HG03159 (cell line): Measurements from ENCODE around the gene GBF1.
"Not testable (repeated sequence)": the region's sequence is repeated elsewhere in the genome, so short reads cannot be mapped to it uniquely, and the experiment has no call there.

Experiments used
- ATAC-seq: cut with Tn5 transposase; IDR thresholded peaks from one replicate; pipeline ENCODE4 v1.9.1; 2021; ENCODE audit warnings: mild to moderate bottlenecking, moderate library complexity; ENCODE audit not compliant: unreplicated experiment

GBF1 gene

GRCh38 chr10:102300278-102300843 lies 55.0 kb downstream of the GBF1 start:
- no peak for ATAC-seq

DNA sequence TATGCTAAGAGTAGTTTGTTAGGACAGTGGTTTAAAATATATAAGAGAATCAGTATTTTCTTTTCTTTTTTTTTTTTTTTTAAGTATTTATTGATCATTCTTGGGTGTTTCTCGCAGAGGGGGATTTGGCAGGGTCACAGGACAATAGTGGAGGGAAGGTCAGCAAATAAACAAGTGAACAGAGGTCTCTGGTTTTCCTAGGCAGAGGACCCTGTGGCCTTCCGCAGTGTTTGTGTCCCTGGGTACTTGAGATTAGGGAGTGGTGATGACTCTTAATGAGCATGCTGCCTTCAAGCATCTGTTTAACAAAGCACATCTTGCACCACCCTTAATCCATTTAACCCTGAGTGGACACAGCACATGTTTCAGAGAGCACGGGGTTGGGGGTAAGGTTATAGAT lies 55.6 kb downstream of the GBF1 start:
- ATAC-seq: not testable (repeated sequence)

DNA sequence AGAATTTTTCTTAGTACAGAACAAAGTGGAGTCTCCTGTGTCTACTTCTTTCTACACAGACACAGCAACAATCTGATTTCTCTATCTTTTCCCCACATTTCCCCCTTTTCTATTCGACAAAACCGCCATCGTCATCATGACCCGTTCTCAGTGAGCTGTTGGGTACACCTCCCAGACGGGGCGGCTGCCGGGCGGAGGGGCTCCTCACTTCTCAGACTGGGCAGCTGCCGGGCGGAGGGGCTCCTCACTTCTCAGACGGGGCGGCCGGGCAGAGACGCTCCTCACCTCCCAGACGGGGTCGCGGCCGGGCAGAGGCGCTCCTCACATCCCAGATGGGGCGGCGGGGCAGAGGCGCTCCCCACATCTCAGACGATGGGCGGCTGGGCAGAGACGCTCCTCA lies 56.0 kb downstream of the GBF1 start:
- not testable (repeated sequence) for ATAC-seq

DNA sequence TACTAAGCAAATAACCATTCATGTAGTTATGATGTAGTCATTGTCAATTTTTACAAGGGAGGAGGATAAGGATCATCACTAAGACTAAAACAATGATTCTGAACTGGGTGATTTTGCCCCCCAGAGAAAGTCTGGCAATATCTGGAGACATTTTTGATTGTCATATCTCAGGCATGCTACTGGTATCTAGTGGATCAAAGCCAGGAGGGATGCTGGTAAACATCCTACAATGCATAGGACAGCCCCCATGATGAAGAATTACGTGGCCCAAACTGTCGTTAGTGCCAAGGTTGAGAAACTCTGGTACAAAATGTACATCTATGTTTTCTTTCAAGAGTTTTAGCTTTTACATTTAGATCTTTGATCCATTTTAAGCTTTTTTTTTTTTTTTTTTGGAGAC lies 57.3 kb downstream of the GBF1 start:
- ATAC-seq: no peak

DNA sequence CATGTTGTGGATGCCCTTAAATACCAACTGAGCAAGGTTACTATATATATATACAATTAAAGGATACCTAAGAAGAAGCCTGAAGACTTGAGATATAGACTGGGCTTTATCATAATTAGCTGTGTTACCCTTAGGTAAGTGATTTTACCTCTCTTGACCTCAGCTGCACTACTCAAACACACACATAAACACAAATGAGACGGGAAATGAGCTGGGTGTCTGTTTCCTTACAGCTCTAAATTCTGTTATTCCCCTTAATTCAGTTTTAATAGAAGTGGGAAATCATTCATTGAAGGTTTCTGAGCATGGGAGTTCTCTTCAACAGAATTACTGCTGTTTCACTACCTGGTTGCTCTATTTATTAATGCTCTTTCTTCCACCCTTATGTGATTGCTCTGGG lies 60.7 kb downstream of the GBF1 start:
- ATAC-seq: no peak

DNA sequence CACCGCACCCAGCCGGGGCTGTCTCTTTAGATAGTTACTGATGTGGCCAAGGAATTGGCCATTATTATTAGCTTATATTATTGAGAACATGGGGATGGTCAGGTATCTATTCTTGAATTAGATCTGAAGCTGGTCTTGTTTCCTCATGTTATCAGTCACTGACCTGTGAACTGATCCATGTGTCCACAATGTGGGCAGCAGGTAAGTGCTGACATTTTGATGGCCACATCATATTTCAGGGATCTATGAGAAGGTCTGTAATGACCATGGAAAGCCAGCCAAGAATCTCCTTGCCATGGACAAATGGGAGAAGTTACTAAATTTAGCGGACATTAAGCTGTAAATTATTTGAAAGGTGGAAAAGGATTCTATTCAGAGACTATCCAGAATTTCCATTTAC lies 61.4 kb downstream of the GBF1 start:
- ATAC-seq: no peak

- ATAC-seq: not testable (repeated sequence)
Measured at GRCh38 chr10:102308318-102308717, 63.0 kb downstream of the GBF1 start.

GRCh38 chr10:102309236-102309635 lies 63.9 kb downstream of the GBF1 start:
- ATAC-seq: no peak

DNA sequence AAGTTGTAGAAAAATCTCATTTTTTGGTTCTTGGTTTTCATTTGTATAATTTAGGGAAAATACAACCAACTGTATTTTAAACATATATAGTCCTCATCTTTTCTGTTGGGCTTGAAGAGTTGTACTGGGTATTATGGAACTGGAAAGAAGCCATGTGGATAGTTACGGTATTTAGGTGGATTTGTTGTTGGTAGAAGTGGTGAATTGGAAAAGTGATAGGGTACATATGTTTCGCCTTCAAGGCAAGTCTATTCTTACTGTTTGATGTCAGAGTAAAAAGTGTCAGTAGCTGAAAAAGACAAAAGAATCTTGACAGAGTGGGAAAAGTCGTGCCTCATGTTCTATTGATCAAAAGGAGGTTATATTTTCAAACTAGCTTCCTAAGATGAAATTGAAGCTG lies 64.6 kb downstream of the GBF1 start:
- ATAC-seq: no peak

- ATAC-seq: no peak
Measured at GRCh38 chr10:102310361-102311024, 65.2 kb downstream of the GBF1 start.

GRCh38 chr10:102311025-102311420 lies 65.7 kb downstream of the GBF1 start:
- ATAC-seq: no peak

DNA sequence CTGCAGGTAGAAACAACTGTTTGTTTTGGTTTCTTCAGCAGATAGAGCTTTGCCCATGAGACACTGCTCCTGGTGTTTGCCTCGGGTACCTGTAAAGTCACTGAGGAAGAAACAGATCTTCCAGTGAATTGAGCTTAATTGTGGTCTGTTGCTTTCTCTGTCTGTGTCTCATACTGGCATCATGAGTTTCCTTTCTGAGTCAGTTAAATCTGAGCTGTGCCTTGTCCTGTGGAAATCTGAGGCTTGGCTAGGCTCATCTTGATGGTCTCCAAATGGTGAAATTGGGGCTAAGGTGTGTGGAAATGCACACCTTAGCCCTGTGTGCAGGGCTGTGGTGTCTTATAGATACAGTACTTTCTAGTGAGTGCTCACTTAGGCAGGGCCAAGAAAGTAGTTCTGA lies 67.4 kb downstream of the GBF1 start:
- no peak for ATAC-seq

GRCh38 chr10:102313221-102313896 lies 68.0 kb downstream of the GBF1 start:
- no peak for ATAC-seq

- no peak for ATAC-seq
Measured at GRCh38 chr10:102314801-102315200, 69.5 kb downstream of the GBF1 start.

GRCh38 chr10:102316421-102316820 lies 71.1 kb downstream of the GBF1 start:
- ATAC-seq: no peak

DNA sequence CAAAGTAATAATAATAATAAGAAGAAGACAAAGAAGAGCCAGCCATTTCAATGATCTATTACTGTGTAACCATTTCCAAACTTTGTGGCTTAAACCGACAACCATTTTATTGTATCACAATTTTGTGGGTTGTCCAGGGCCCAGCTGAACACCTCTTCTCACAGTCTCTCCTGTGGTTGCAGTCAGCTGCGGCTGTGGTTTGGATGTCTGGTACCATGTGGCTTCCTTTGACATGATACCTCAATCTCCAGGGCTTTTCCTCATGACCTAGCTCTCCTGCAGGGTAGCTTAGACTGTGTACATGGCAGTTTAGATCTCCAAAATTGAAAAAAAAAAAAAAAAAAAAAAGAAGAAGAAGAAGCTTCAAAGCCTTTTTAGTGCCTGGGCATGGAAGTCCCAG lies 77.6 kb downstream of the GBF1 start:
- no peak for ATAC-seq

- ATAC-seq: no peak
Measured at GRCh38 chr10:102324061-102324460, 78.7 kb downstream of the GBF1 start.

DNA sequence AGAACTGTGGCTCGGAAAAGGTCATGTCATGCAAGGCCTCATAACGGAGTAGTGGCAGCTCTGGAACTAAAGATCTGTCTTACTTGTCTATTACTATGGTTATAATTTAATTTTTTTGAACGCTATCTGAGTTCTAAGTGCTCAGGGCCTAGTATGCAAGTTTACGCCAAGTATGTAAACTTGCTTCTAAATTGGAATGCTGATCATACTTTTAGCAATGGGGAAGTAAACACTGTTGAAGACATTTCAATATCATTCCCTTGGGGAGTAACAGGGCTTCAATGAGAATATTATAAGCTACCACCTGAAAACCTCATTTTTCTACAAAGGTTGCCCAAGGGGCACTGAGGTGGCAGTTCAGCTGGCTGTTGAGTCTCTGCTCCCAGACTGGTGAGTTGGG lies 80.7 kb downstream of the GBF1 start:
- ATAC-seq: no peak

GRCh38 chr10:102327002-102327401 lies 81.7 kb downstream of the GBF1 start:
- no peak for ATAC-seq

DNA sequence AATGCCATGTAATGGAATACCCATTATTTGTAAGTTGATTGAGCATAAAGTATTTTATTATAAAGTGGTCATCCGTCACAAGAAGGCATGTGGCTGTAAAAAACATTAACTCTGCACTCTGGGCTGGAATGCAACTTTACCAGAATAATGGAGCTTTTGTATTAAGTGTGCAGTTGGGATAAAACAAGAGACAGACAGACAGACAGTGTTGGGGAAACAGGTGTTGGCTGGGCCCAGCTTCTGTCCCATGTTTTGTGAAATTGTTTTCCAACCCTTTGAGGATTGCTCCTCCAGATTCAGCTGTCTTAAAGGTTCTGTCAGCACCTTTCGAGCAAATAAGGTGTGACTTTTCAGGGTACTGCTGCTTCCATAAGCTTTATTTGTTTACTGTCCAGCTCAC lies 82.3 kb downstream of the GBF1 start:
- ATAC-seq: no peak

DNA sequence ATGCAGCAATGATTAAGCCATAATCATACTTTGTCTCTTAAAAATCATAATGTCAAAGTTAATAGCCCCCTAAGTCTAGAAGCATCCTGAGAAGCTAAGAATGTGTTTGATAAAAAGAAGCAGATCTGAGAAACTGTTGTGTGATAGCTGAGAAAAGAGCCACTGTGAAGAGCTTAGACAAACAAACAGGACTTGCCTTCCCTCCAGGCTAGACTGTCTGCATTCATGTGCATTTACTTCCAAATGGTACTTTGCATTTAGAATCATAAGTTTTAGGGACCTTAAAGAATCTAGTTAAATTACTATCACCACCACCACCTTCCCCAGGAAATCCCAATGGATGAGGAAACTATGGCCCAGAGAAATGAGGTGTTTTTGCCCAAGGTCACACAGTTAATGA lies 87.4 kb downstream of the GBF1 start:
- no peak for ATAC-seq

DNA sequence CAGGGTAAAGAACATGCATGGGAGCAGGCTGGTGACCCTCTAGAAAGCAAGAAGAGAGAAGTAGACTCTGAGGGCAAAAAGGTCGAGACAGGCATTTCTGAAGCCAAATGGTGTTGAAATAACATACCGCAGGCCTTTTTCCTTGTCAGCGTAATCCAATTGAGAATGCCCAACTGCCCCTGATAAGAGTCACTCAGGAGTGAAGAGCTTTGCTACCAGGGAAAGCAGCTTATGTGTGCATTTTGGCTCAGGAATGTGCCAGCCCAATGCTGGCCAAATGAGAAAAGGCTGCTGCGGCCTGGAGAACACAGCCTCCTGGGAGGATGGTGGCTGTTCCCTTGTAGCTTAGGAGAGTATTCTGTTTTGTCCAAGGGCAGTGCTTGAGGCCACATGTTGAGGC lies 88.8 kb downstream of the GBF1 start:
- no peak for ATAC-seq

DNA sequence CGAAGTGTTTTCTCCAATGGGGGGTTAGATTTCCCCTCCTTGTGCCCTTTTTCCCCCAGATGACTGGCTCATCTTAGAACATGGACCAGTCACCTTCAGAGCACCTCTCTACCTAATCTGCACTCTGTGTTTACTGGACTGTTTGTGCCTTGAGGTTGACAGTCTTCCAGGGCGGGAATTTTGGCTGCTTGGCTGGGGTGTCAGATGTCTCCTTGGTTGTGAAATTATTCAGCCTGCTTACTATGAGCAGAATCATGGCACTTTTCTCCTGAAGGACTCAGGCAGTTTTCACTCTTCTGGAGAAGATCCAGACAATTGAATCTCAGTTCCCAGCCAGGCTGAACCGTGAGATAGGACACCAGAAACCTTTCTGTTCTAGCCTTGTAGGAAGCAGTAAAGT lies 89.9 kb downstream of the GBF1 start:
- no peak for ATAC-seq
